ENCODE results near the gene ATG7.

Gene ATG7

DNA sequence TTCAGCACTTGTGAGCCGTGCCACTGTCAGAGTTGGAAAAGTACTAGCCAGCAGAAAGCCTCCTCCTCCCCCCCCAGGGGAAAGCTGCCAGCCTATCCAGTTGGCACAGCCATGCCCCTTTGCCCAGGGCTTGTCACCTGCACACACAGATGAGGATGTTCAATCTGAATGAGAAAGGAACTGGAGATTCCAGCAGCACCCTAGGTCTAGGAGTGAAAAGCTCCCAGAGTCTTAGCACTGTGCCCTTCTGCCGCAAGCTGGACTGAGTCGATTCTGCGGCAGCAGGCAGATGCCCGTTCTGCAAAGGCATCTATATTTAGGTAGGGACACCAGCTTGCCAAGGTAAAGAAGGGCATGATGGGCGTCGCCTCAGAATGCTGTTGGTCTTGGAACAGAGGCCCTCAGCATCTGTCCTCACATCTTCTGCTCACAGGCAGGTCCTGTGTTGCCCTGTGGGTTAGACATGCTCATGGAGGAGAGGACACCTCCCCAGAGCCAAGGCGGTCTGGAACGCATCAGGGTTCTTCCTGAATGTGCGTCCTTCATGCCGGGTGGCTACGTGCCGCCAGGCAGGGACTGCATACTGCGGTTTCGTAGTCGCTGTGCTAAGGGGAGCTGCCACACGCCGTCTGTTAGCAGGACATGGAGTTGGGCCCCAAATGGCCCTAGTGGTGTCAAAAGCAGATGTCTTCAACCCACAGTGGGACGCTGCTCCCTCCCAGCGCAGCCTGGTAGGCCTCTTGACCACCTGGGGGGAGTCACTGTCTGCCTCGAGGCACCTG is 262.0 kb downstream of the ATG7 start:
- peak in 6 of 51 donors; percentile 17 to 33 (median 24) for DNase-seq

DNA sequence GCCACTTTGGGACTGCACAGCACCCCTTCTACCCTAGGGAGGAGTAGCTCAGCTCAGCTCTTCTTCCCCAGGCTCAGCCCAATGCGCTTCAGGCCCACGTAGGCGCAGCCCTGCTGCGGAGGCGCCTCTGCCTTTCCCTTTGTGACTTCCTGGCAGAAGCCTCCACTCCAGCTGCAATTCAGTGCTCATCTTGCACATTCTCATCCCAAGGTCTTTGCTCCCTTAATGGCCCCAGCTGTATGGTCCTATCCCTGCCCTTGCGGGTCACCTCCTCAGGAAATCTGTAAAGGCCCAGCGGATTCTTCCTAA is 262.6 kb downstream of the ATG7 start:
- no peak for DNase-seq

DNA sequence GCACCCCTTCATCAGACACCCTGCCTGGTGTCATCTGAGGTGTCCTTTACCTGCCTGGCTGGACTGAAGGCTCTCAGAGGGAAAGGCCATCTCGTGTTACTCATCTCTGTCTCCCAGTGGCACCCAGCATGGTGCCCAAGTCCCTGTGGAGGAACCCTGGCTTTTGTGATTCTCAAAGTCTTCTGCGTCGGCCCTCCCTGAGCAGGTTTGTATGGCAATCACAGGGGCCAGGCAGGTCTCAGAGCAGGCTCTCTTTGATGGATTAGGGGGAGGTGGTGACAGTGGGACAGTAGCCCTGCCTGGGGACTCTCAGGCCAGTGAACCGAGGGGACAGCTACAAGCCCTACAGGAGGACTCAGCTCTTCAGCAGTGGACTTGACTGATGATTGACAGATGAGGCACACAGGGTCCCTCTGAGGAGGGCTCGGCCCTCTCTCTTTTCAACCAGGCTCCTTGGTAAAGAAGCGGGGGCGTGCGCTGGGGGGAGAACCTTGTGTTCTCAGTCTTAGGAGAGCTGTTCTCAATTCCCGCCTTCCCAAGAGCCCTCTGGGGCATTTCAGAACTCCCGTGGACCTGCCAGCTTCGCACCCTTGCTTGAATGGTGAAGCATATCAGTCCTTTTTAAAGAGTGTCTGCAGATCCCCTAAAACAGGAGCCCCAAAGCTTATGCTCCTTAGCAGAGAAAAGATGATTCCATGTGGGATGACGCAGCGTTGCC is 263.2 kb downstream of the ATG7 start:
- no peak for DNase-seq

DNA sequence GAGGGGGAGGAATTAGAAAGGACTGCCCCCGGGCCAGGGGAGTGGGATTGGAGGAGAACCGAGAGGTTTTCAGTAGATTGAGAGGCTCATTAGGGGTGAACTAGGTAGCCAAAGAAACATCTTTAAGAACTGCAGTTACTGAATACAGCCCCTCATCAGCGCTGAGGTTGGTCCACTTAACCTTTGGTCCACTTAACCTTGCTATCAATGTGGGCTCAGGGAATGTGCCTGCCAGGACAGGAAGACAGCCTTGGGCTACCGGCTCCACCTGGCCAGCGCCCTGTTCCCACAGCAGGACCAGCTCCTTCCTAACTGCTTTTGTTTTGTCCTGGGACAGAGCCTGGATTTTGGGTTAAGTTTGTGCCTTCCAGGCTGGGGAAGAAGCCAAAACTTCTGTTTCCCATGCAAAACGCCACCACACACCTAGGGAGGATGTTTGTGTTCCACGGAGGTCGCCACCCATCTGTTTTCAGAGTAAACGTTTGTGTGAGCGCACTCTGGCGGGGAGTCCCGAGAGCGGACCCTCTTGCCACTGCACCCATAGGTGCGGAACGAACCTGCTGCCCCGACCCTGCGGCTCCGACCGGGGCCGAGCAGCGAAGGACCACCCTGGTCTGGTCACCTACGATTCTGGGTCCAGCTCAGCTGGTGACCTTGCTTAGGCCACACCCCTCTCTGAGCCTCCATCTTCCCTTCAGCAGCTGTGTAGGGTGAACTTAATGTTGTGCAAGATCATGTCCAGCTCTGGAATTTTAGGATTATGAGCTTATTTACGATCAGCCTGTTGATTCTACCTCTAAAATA is 264.1 kb downstream of the ATG7 start:
- DNase-seq, result no peak

DNA sequence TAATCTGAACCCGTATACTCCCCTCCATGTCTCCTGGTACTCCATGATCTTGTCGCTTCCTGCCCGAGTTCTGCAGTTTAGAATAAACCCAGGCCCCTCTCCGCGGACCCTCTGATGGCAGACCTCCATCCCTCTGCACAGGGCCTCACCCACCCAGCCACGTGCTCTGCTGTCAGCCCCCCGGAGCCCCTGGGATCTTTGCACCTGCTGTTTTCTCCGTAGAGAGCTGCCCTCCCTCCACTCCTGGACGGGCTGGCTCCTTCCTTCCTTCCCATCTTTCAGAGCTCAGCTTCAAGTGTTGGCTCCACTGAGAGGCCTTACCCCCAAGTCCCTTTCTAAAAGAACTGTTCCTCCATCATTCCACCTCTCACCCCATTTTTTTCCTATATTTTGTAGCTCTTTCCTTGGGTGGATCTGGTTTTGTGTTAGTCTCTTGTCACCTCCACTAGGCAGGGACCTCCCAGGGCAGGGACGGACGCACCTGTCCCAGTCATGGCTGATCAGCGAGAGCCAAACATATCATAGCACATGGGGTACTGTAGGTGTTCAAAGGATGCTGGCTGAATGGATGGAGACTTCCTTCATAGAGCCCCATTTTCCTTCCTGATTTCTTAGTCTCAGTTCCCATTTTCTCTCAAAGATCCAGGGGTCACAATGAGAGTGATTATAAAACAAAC is 264.9 kb downstream of the ATG7 start:
- no peak for DNase-seq

DNA sequence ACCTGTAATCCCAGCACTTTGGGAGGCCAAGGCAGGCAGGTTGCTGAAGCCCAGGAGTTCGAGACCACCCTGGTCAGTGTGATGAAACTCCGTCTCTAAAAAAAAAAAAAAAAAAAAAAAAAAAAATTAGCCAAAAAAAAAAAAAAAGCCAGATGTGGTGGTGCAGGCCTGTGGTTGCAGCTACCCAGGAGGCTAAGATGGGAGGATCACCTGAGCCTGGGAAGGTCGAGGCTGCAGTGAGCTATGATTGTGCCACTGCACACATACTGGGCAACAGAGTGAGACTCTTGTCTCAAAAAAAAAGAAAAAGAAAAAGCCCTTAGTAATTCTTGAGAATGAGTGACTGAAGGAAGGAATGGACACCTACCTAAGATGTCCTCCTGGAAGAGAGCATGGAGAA is 266.4 kb downstream of the ATG7 start:
- no peak for DNase-seq

DNA sequence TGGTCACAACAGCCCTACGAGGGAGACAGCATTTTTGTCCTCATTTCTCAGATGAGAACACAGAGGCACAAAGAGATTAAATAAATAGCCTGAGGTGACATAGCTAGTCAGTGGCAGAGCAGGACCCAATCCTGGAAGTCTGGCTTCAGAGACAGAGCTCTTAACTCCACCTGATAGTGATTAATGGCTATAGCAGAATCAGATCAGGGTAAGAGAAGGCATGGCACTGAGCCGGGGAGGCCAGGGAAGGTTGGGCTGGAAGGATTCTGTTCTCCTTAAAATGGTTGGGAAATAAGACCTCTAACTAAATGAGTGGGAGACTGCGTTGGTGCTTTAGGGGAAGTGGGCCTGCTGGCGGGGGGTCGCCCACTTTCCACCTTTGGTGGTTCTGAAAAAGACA is 267.0 kb downstream of the ATG7 start:
- DNase-seq, result no peak

DNA sequence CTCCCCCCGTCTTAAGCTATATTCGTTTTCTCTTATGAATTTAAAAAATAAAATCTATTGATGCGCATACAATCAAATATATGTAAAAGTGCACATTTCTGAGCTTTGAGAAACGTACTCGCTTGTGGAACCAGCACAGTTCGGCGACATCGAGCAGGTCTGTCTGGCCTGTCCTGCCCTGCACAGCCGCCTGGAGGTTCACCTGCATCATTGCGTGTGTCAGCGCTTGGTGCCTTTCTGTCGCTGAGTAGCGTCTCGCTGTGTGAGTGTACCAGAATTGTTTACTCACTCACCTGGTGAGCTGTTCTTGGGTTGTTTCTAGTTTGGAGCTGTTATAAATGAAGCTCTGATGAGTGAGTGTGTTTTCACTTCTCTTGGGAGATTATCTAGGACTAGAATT is 267.5 kb downstream of the ATG7 start:
- DNase-seq, result no peak

DNA sequence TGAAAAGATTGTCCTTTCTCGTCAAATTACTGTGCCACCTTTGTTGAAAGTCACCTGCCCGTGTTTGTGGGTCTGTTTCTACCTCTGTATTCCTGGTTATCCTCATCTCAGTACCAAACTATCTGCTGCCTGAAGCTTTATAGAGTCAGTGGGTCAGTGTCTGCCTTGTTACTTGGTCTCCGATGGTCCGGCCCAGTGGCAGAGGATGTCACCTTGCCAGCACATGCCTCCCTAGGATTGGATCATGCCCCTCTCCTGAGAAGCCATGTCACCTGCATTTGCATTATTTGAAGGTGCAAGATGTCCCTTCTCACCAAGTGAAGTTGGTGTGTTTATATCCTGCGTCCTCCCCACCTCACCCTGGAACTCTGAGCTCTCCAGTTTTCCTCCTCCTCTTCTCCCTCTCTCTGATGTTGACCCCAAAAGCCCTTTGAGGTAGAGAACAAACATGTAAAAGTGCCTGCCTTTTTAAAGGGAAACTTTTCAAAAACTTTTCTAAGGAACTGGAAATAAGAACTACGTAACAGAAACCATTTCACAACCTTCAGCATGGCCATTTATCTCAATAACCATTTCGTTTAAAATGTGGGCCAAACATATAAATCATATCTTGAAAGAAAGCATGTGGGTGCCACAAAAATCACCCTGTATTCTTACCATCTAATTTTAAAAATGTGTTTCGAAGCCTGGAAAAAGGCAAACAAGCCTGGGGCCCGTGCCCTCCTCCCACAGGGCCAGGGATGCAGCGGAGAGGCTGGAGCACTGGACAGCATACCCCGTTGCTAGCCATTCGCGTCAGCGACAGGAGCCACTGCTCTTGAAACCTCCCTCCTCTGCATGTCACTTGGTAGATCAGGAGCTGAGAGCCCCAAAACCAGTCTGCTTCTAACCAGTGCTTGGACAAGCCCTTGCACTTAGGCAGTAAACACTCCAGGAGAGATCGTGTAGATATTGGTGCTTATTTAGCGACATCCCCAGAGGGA is 269.4 kb downstream of the ATG7 start:
- no peak for DNase-seq

DNA sequence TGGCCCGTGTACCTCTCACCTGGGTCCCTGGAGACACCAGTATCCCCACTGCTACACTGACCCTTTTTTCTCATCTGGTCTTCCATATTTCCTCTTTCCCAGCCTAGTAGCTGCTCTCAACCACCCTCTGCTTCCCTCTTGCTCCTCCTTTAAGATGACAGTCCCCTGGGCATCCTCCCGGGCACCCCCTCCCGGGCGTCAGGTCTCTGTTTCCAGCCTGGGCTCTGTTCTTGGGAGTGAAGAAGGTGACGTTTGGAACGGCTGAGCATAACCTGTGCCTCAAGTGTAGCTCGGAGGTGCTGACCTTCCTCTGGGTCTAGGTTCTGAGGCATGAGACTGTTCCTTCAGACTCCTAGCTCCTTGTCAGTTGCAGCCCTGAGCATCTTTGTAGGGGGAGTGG is 270.4 kb downstream of the ATG7 start:
- no peak for DNase-seq

DNA sequence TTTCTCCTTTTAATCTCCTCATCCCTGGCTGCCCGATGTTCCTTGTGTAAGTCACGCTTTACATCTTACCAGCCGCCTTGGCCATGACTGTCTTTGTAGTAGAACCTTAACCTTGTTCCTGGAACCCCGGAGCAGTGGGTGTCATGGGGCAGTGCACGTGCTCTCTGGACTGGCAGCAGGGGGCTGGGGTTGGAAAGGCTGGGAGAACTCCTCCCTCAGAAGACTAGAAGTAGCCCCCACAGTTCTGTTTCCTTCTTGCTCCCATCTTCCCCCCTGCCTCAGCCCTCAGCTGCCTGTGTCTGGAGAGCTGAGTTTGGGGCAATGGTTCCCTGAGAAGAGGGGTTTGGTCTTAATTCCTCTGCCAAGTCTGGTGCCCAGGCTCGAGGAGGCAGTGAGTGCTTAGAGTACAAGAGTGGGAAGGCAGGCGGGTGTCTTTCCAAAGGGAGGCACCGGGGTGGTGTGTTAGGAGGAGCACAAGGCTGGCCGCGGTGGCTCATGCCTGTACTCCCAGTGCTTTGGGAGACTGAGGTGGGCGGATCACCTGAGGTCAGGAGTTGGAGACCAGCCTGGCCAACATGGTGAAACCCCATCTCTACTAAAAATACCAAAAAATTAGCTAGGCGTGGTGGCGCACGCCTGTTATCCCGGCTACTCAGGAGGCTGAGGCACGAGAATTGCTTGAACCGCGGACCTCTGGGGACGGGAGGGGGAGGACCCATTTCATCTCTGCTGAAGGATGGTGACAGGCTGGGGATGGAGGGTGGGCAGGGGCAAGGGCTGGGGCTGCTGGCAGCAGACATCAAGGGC is 271.1 kb downstream of the ATG7 start:
- no peak for DNase-seq

DNA sequence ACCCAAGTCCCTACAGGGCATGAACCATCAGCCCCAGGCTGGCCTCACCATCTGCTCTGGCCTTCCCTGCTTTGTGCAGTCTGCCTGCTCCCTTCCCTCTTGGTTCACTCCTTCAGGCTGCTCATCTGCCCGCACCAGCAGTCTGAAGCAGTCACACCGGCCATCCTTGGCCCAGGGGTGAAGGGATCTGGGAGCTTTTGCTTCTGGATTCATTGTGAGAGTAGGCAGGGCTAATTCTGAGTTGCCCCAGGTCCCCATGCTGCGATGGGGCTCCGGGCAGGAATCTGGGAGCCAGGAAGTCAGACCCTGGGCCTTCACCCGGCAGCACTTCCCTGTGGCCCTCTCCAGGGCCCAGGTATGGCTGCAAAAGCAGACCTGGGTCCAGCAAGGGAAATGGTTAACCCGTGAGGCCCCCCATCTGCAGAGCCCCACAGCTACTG is 271.8 kb downstream of the ATG7 start:
- no peak for DNase-seq

DNA sequence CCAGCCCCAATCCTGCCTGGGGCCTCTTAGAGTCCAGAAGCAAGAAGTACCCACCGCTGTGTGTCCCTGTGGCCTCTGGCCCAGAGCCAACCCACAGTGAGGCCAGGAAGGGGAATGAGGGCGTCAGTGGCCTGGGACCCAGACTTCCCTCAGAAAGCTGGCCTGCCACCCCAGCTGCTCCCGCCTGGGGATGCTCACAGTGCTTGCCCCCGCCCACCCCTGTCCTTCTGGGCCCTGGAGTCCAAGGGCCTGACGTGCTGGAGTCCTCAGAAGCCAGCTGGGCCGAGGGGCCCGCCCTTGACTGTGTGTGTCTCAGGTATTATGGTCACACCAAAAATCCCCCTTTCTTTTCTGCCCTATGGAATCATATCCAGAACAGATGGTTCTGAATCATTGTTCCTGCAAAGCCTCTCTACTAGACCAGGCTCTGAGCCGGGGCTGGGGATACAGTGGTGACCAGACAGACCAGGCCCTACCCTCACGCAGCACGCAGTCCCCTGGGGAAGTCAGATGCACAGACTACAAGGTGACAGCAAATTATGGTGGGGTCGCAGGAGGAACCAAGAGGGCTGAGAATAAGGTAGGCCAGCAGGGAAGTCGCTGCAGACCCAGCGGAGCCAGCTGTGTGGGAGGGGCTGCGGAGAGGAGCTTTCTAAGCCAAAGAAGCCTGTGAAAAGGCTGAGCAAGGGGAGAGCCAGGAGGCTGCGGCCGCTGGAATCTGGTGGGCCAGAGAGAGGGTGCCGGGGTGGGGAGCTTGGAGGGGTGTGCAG is 272.4 kb downstream of the ATG7 start:
- no peak for DNase-seq

DNA sequence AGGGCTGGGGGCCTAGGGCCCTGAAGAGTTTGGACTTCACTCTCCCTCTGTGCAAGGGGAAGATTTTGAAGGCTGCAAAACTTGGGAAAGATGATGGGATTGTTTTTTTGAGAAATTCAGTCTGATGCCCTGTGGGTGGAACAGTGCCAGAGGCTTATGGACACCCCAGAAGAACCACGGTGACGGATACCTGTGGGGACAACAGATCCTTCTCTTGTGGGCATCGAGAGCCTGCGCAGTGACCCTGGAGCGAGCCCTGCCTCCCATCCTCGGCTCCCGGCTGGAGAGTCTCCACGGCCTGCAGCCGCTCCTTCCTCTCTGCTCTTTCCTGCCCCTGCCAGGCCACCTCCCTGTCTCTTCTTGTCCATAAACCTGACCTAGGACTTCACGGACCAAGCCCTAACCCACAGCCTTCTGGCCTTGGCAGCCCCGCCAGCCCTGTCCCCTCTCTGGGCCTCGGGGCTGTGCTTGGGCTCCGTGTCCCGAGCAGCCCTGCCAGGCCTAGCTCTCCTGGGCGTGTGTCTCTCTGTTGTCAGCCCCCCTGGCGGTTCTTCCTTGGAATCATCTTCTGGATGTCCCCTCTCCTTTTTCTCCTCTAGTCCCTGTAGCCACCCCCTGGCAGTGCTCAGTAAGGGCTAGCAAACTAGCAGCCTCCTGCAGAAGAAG is 273.1 kb downstream of the ATG7 start:
- DNase-seq, result no peak

DNA sequence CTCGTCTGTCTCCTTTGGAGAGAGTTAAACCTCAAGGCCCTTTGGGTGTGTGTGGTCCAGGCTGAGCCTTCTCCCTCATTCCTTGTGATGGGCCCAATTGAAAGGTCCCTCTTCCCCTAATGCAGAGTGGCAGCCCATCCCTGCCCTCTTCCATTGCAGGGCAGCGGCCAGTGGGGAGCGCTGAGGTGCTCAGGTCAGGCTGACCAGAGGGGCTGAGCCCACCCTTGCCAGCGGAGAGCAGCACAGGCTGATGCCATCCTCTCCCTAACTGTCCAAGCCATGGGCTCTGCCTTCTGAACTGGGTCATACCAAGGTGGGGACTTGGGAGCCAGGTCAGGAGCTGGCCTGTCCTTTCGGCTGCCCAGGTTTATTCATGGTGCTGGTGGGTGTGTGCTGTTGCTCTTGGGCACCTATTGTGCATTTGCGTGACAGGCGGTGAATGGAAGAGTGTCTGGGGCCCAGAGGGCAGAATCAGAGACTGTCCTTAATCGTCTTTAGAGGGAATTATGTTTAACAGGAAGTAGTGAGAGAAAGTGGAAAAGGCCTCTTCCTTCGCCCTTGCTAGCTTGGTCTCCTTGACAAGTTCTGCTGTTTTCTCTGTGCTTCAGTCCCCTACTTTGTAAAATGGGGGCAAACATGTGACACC is 274.6 kb downstream of the ATG7 start:
- no peak for DNase-seq

DNA sequence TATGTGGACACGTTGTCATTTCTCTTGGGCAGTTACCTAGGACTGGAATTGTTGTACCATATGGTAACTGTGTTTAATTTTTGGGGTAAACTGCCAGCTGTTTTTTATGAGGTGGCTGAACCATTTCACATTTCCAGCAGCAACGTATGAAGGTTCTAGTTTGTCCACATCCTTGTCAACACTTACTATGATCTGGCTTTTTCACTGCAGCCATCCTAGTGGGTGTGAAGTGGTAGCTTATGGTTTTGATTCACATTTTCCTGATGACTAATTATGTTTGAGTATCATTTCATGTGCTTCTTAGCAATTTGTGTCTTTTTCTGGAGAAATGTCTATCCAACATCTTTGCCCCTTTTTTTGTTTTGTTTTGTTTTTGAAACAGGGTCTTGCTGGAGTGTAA is 275.3 kb downstream of the ATG7 start:
- no peak for DNase-seq

DNA sequence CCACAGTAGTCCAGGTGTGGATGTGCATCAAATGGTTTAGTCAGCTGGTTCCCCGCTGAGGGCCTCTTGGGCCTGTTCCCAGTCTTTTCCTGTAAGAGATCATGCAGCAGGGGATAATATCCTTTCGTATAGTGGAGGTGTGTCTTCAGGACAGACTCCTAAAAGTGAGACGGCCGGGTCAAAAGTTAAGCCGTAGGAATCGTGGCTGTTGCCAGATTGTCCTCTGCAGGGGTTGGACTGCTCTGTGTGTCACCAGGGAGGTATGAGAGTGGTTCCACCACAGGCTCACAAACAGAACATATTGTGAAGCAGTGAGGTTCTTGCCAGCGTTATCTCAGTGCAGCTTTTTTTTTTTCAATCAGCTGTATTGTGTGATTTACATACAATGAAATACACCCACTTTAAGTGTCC is 276.5 kb downstream of the ATG7 start:
- no peak for DNase-seq
